HG03378 (cell line): ENCODE data around the gene MDP1.
"Not testable (repeated sequence)": the region's sequence is repeated elsewhere in the genome, so short reads cannot be mapped to it uniquely, and the experiment has no call there.

Experiments used
- ATAC-seq: cut with Tn5 transposase; IDR thresholded peaks from one replicate; pipeline ENCODE4 v1.9.1; 2021; ENCODE audit warnings: mild to moderate bottlenecking, moderate library complexity; ENCODE audit not compliant: unreplicated experiment

MDP1 gene

DNA sequence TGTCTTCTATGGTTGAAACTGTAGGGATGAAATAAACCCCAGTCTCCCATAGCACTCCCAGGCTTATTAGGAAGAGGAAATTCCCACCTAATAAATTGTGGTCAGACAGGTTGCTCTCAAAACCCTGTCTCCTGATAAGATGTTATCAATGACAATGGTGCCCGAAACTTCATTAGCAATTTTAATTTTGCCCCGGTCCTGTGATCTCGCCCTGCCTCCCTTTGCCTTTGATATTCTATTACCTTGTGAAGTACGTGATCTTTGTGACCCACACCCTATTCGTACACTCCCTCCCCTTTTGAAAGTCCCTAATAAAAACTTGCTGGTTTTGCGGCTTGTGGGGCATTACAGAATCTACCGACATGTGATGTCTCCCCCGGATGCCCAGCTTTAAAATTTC lies 13.3 kb downstream of the MDP1 start:
- not testable (repeated sequence) for ATAC-seq

GRCh38 chr14:24198814-24199524 lies 16.9 kb downstream of the MDP1 start:
- ATAC-seq: no peak

- ATAC-seq: no peak
Observed at GRCh38 chr14:24197056-24197450, 18.8 kb downstream of the MDP1 start.

GRCh38 chr14:24196071-24197055 lies 19.5 kb downstream of the MDP1 start:
- ATAC-seq: peak; percentile 20

DNA sequence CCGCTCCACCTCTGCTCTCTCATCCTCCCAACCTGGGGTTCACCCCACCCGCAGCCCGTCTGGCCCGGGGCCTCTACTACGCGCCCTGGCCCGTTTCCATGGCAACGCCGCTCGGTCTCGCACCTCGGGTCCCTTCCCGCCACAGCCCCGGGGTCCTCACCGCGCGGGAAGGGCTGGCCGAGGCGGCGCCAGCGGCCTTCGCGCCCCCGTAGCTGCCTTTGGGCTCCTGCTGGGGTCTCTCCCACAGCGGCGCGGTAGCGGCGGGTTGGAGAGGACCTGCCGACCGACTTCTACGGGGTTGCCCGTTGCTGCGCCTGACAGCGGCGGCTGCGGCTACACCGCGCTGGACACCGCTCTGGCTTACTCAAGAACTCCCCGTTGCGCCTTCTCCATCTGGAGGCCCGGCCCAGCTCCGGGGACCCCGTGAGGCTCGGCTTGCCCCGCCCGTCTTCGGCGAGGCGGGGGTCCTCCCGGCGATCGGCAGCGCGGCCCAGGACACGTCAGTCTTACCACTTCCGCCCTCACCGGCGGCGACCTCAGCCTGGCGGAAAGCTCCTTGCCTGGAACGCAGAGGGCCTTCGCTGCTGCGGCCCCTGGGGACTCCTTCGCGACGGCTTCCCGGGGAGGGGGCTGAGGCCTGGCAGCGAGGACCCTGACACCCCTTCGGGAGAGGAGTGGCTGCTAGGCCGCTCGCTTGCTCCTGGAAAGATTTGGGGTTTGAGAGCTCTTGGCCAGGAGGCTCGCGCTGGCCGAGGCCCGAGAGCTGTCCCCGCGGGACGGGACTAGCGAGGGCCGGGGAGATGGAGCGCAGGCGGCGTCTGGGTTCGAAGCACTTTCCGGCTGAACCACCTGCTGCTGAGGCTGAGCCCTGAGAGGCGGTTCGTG lies 20.4 kb downstream of the MDP1 start, which contains the start of gene TM9SF1:
Gene TM9SF1 (minus strand): TSS at position 256 of the 885 bp plus-strand sequence. CDS start 422 bp downstream, outside the sequence.
- ATAC-seq: peak; percentile 80

- ATAC-seq: no peak
Observed at GRCh38 chr14:24194873-24195185, 21.0 kb downstream of the MDP1 start.

- ATAC-seq: no peak
Observed at GRCh38 chr14:24194186-24194872, 21.5 kb downstream of the MDP1 start.

- ATAC-seq: no peak
Observed at GRCh38 chr14:24192933-24193332, 22.9 kb downstream of the MDP1 start.

DNA sequence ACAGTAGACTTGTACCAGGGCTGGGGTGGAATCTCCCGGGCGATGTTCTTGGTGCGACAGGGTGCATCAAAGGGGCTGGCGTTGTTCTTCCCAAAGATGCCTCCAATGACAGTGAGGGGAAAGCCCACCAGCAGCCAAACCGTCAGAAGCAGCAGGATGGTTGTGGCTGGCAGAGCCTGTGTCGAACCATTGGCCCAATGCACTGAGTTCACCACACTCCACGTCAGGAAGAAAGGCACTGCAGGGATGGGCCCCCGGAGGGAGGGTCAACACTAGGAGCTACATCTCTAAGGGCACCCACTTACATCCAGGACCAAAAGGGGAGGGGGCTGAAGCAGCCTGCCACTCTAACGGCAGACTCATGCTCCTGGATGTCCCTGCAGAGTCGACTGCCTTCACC lies 25.4 kb downstream of the MDP1 start:
- no peak for ATAC-seq

DNA sequence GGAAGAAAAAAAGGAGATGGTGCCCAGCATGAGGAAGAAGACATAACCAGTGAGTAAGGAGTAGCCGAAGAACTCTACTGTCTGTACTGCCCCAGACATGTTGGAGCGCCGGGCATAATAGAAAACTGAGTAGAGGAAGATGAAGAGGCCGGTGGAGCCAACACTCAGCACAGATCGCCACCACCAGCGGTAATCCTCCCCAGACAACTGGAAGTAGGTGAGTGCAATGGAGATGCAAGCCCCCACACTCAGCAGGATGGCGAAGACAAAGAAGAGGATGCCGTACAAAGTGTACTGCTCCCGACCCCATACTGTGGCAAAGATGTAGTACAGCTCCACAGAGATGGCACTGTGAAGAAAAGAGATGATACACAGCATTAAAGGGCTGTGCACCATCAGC lies 26.4 kb downstream of the MDP1 start:
- no peak for ATAC-seq

DNA sequence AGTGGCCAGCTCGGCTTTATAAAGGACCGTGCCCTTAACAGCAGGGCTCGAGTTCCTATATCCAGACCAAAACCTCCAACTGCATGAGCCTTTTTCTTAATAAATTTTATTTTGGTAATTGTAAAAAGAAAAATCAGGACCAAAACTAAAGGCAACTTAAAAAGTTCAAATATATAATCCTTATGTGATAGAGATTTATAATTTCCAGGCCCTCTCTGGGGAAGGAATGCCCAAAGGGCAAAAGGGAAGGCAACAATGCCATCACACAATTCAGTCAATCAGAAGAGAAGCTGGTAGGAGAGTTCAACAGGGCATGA lies 26.8 kb downstream of the MDP1 start:
- ATAC-seq: no peak

DNA sequence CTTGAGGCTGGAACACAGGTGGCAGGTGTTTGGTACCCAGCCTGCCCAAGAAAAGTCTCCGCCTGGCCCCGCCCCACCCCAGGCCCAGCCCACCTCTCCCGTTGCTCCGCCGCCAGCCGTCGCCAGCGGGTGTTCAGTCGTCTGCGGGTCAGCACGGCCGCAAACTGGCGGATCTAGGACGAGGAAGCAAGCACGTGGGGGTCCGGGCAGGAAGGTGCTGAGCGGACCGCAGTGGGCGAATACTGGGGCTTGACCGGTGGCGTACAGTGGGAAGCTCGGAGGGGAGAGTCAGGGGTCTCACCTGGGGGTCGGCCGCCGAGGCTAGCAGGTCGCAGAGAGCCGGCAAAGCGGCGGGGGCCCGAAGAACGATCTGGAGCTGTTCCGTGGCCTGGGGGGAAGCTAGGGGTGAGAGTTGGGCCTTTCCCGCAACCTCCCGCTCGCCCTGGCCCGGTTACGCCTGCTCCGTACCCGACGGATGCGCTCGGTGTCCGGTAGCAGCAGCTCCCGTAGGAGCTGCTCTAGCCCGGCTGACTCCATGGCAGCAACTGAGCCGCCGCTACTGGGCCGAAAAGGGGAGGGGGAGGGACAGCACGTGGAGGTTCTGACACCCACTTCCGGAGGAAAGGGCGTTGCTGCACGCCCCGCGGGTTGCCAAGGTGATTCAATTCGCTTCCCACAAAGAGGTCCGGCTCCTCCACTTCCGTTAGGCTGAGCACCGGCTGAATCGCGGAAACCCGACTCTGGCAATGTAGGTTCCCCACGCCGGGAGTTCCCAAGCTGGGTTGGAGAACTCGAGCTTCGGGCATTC lies 27.4 kb downstream of the MDP1 start, which contains the start of gene IPO4:
Gene IPO4 (minus strand): TSS at position 566 of the 808 bp plus-strand sequence. CDS start 29 bp downstream, at position 537.
- peak; percentile 82 for ATAC-seq

- ATAC-seq: no peak
Observed at GRCh38 chr14:24187539-24187915, 28.3 kb downstream of the MDP1 start.

DNA sequence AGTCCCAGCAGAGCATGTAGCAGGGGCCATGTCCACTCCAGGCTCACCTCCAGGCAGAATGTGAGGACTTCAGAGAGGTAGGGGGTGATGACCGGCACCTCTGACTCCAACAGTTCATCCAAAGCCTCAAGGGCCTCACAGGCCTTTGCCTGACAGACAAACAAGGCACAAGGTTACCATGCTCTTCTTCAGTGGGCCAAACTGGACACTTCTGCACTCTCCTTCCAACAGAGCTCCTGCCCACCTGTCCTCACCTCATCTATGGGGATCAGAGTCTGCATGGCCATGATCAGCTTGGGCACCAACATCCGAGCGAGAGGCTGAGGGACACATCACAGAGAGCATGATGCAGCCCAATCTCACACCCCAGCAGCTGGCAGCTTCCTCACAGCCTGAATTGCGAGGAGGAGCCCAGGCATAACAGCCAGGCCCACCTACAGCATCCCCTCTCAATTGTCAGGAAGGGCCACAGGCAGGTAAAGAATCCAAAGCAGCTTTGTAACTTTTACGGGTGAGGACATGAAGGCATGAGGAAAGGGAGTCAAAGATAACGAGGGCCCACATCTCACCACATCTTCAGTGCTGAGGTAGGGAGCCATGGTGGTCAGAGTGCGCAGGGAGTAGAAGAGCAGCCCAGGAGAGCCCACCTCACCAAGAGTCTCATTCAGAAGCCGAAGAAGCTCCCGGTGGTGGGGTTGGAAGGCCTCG lies 28.9 kb downstream of the MDP1 start:
- ATAC-seq: no peak

- ATAC-seq: no peak
Observed at GRCh38 chr14:24185741-24186140, 30.1 kb downstream of the MDP1 start.

DNA sequence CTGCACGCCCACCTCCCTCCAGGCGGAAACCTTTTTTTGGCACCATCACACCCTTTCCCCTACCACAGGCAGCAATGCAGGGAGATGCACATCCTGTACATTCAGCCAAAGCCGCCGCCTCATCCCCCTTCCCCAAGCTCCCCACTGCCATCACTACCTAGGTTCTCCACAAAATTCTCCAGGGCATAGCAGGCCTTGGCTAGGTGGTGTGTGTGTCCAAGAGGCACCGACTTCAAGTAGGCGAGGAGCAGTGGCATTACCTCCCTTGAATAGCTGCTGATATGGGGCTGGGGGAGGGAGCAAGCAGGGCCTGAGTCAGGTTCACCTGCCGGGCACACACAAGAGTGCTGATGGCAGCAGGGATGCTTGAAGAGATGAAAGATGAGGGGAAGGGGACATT lies 30.8 kb downstream of the MDP1 start:
- ATAC-seq: no peak

GRCh38 chr14:24184104-24184970 lies 31.5 kb downstream of the MDP1 start:
- no peak for ATAC-seq

DNA sequence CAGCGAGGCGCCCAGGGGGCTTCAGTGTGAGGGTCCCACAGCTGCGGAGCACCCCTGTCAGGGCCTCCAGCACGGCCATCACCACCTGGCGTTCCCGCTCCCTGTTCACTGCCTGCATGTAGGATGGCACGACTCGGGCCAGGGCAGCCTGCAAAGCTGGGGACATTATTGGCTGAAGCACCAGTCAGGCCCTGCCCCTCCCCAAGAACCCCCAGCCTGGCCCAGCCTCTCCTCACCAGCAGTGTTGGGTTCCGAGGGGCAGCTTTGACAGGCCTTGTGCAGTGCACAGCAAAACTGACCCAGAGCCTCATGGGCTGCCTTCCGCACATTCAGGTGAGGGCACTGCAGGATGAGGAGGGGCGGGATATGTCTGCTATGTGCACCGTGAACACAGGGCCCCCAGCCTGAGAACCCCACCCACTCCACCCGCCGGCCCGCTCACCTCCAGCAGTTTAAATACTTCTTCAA lies 32.8 kb downstream of the MDP1 start:
- no peak for ATAC-seq
